ENCODE results near the gene B2M. TPM values are rescaled to one million over a fixed set of nuclear protein-coding genes. Genes with fewer than 3 reads are reported as not detected.

The B2M gene
- total RNA-seq, 1 experiment from 2014 or later, result 388 TPM

- TF ChIP-seq SP1 (IDR thresholded peaks at IDR 0.05; ENCODE audit: low read depth) (no peak), ELF1 (IDR thresholded peaks at IDR 0.05; ENCODE audit: borderline replicate concordance, low read depth) (no peak), ZNF274 (IDR thresholded peaks at IDR 0.05; ENCODE audit: low read depth, low read length) (no peak), TCF7L2 (IDR thresholded peaks at IDR 0.05; ENCODE audit: borderline replicate concordance, extremely low read depth, insufficient read depth, insufficient read length) (no peak), ZFX (IDR thresholded peaks at IDR 0.05) (no peak), POLR2A (IDR thresholded peaks at IDR 0.05; ENCODE audit: borderline replicate concordance, extremely low read depth, insufficient read depth, insufficient read length) (no peak), ZBTB33 (IDR thresholded peaks at IDR 0.05; ENCODE audit: extremely low read depth, insufficient replicate concordance, low read length) (no peak), CTCF (IDR thresholded peaks at IDR 0.05 in 2 of 3, conservative IDR thresholded peaks at IDR 0.05 in 1 of 3; ENCODE audit: borderline replicate concordance in 1 of 3, insufficient read depth in 1 of 3, low read depth in 2 of 3, low read length in 2 of 3) (no peak)
Observed at GRCh38 chr15:44697014-44697413, 14.3 kb upstream of the B2M start (continued).

- ChIA-PET POLR2A (interaction anchor here (0.7 to 1.9 kb wide), 3 partner anchors 13 to 15 kb away, joined by 3 to 5 read pairs (median 3); partner anchors contain the start of genes B2M and PATL2), RAD21 (ENCODE audit: low non-redundant PET in 1 of 2, low total read pairs in 2 of 2, uncharacterized antibody in 2 of 2, unreplicated experiment in 2 of 2) (no interaction called here), CTCF (interaction anchor here (0.9 to 1.1 kb wide), 2 partner anchors 12 to 35 kb away, joined by 3 read pairs; partner anchors contain the start of genes PATL2 and SPG11)
- Histone ChIP-seq H3K79me2 (ENCODE audit: insufficient read depth, low read length) (no peaks in the 10 kb centered on the region), H3K9ac (ENCODE audit: low read length) (no peak overlapping the region), H2AFZ (ENCODE audit: low read depth, low read length, poor library complexity, severe bottlenecking) (no peak overlapping the region), H3K27me3 (ENCODE audit: insufficient read depth, low read length) (no peaks in the 10 kb centered on the region), H3K4me3 (replicated peaks in 1 of 2; ENCODE audit: low read depth in 1 of 2, low read length in 2 of 2) (no peak overlapping the region), H3K9me2 (ENCODE audit: insufficient read depth) (no peaks in the 10 kb centered on the region), H3K27ac (ENCODE audit: low read depth, low read length) (no peak overlapping the region), H3K4me1 (ENCODE audit: control insufficient read depth in 1 of 2, insufficient read depth in 2 of 2, low read length in 2 of 2) (no peaks in the 10 kb centered on the region), H3K4me2 (ENCODE audit: low read length) (no peak overlapping the region), H4K20me1 (ENCODE audit: insufficient read depth) (no peaks in the 10 kb centered on the region), H3K36me3 (ENCODE audit: control insufficient read depth in 1 of 2, insufficient read depth in 2 of 2, low read length in 2 of 2) (no peaks in the 10 kb centered on the region), H3K9me3 (ENCODE audit: control insufficient read depth in 1 of 2, insufficient read depth in 1 of 2, low read depth in 1 of 2, low read length in 2 of 2) (no peaks in the 10 kb centered on the region)
- ATAC-seq (no peak), DNase-seq (ENCODE audit: low read depth, low spot score) (no peak)
- intact Hi-C loops (cut with micrococcal nuclease), result no loop called here
- TF ChIP-seq RAD21 (IDR thresholded peaks at IDR 0.05; ENCODE audit: low read depth) (no peak), ATF3 (IDR thresholded peaks at IDR 0.05) (no peak), CEBPB (IDR thresholded peaks at IDR 0.05; ENCODE audit: low read depth) (no peak), YY1 (IDR thresholded peaks at IDR 0.05; ENCODE audit: extremely low read depth, insufficient replicate concordance, low read depth, low read length) (no peak), JUND (IDR thresholded peaks at IDR 0.05) (no peak), SIN3A (IDR thresholded peaks at IDR 0.05; ENCODE audit: low read depth) (no peak), FOSL1 (IDR thresholded peaks at IDR 0.05; ENCODE audit: low read depth) (no peak), REST (IDR thresholded peaks at IDR 0.05; ENCODE audit: low read depth) (no peak), ZNF274 (IDR thresholded peaks at IDR 0.05; ENCODE audit: low read depth, low read length) (no peak), EZH2phosphoT487 (IDR thresholded peaks at IDR 0.05; ENCODE audit: borderline replicate concordance) (no peak)
- BruUV-seq (replicated peaks), result no TSS peak
Observed at GRCh38 chr15:44698641-44699040, 12.7 kb upstream of the B2M start.
